Fibroblast of lung (primary cell): ENCODE data around the gene CST5.

Source experiments
- CTCF ChIP-seq, 2 donors: IDR thresholded peaks in 1 of 2; conservative IDR thresholded peaks in 1 of 2; 1 replicate in 1 of 2; 2 replicates in 1 of 2; pipeline ENCODE4 v1.5.1; 2011 to 2012; ENCODE audit warnings: low read length in 2 of 2, control low read depth in 1 of 2, inconsistent platforms in 1 of 2, low read depth in 1 of 2, mild to moderate bottlenecking in 1 of 2
- EZH2 ChIP-seq: IDR thresholded peaks from 2 replicates; pipeline ENCODE4 v1.5.1; 2012; ENCODE audit warnings: low read length, control low read depth, mild to moderate bottlenecking; ENCODE audit errors: missing control alignments

DNA sequence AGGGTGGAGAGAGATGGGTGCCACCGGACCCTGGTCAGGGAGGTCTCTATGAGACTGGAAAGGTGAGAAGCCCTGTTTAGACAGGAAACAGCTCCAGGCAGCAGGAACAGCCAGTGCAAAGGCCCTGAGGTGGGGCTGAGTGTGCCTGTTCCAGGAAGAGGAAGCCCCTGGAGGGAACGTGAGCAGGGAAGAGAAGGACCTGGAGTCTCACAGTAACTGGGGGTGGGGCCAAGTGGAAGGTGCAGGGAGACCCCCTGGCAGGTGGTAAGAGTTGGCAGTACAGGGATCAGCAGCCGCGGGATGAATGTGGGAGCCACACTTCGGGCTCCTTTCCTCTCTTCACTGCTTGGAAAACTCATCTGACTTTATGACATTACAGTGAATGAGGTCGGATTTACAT, 43.8 kb upstream of the CST5 start:
- TF ChIP-seq CTCF (conservative IDR thresholded peaks at IDR 0.05 in 1 of 2, IDR thresholded peaks at IDR 0.05 in 1 of 2; ENCODE audit: low read depth in 1 of 2, low read length in 2 of 2) (no peak), EZH2 (no peak)
